Measurements from ENCODE around the gene SCGN. TPM values are rescaled to one million over a fixed set of nuclear protein-coding genes. Genes with fewer than 3 reads are reported as not detected.

SCGN gene
- total RNA-seq, 1 experiment from 2014 or later = not detected

GRCh38 chr6:25661129-25661779, 9.2 kb downstream of the SCGN start:
- Histone ChIP-seq H2AFZ (ENCODE audit: low read length) (no peak overlapping the region), H3K27ac (ENCODE audit: low read length) (no peak overlapping the region), H3K9ac (ENCODE audit: low read length) (no peak overlapping the region), H3K27me3 (ENCODE audit: low read length) (no peaks in the 10 kb centered on the region), H3K9me2 (replicated peaks; ENCODE audit: insufficient read depth, low read length) (no peaks in the 10 kb centered on the region), H3K79me2 (ENCODE audit: low read length) (no peaks in the 10 kb centered on the region), H3K36me3 (ENCODE audit: insufficient read depth, low read length) (no peaks in the 10 kb centered on the region), H3K4me2 (ENCODE audit: low read depth, low read length, poor library complexity, severe bottlenecking) (no peak overlapping the region), H3K4me3 (ENCODE audit: low read length) (no peak overlapping the region), H4K20me1 (ENCODE audit: insufficient read depth, low read depth, low read length) (no peaks in the 10 kb centered on the region), H3K4me1 (ENCODE audit: low read length) (no peaks in the 10 kb centered on the region), H3K9me3 (ENCODE audit: low read length) (no peaks in the 10 kb centered on the region)
- DNase-seq = no peak

GRCh38 chr6:25665455-25665854, 13.4 kb downstream of the SCGN start:
- Histone ChIP-seq H3K9me3 (ENCODE audit: low read length) (no peaks in the 10 kb centered on the region), H3K4me3 (ENCODE audit: low read length) (no peak overlapping the region), H3K36me3 (ENCODE audit: insufficient read depth, low read length) (no peaks in the 10 kb centered on the region), H3K9me2 (replicated peaks; ENCODE audit: insufficient read depth, low read length) (no peaks in the 10 kb centered on the region), H4K20me1 (ENCODE audit: insufficient read depth, low read depth, low read length) (no peaks in the 10 kb centered on the region), H2AFZ (ENCODE audit: low read length) (no peak overlapping the region), H3K4me1 (ENCODE audit: low read length) (no peaks in the 10 kb centered on the region), H3K79me2 (ENCODE audit: low read length) (no peaks in the 10 kb centered on the region), H3K4me2 (ENCODE audit: low read depth, low read length, poor library complexity, severe bottlenecking) (no peak overlapping the region), H3K27ac (ENCODE audit: low read length) (no peak overlapping the region), H3K9ac (ENCODE audit: low read length) (no peak overlapping the region), H3K27me3 (ENCODE audit: low read length) (no peaks in the 10 kb centered on the region)
- DNase-seq = no peak

DNA sequence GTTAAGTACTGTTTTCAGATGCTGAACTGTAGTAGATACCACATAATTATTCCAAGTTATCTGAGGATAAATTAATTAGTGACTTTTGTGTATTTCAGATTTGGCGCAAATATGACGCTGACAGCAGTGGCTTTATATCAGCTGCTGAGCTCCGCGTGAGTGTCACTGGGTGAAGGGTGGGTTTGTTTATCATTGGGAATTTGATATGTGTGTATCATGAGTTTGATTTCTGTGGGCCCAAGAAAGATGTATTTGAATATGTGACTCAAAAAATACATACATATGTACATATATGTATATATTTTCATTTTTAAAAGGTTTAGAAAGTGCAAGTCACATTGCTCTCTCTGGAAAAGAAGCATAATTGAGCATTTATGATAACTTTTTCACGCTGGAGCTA, 17.4 kb downstream of the SCGN start:
- H4K20me1 ChIP-seq (ENCODE audit: insufficient read depth, low read depth, low read length) = no peaks in the 10 kb centered on the region
- no peaks in the 10 kb centered on the region for H3K27me3 ChIP-seq (ENCODE audit: low read length)
- H3K9ac ChIP-seq (ENCODE audit: low read length) = no peak overlapping the region
- no peak for DNase-seq
- H3K27ac ChIP-seq (ENCODE audit: low read length) = no peak overlapping the region
- H3K36me3 ChIP-seq (ENCODE audit: insufficient read depth, low read length) = no peaks in the 10 kb centered on the region
- H3K79me2 ChIP-seq (ENCODE audit: low read length) = no peaks in the 10 kb centered on the region
- no peak overlapping the region for H2AFZ ChIP-seq (ENCODE audit: low read length)
- H3K9me3 ChIP-seq (ENCODE audit: low read length) = no peaks in the 10 kb centered on the region
- H3K4me3 ChIP-seq (ENCODE audit: low read length) = no peak overlapping the region
- no peaks in the 10 kb centered on the region for H3K9me2 ChIP-seq (replicated peaks; ENCODE audit: insufficient read depth, low read length)
- no peaks in the 10 kb centered on the region for H3K4me1 ChIP-seq (ENCODE audit: low read length)
- no peak overlapping the region for H3K4me2 ChIP-seq (ENCODE audit: low read depth, low read length, poor library complexity, severe bottlenecking)

DNA sequence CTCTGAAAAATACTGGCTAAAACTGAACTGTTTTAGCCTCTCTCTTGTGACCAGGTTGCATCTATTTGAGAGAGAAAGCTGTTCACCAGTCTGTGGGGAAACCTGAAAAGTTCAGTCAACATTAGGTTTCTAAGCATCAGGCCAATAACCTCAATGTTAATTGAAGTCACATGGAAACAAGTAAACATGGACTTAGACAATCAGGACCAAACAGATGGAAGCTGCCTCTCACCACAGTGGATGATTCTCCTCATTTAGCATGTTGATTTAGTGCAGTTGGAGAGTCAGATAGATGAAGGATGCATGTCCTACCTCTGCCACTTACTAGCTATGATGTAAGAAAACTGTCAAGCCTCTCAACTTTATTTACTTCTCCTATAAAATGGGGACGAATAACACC, 18.2 kb downstream of the SCGN start:
- H3K79me2 ChIP-seq (ENCODE audit: low read length) = no peaks in the 10 kb centered on the region
- no peaks in the 10 kb centered on the region for H3K9me2 ChIP-seq (replicated peaks; ENCODE audit: insufficient read depth, low read length)
- H3K4me3 ChIP-seq (ENCODE audit: low read length) = no peak overlapping the region
- no peaks in the 10 kb centered on the region for H4K20me1 ChIP-seq (ENCODE audit: insufficient read depth, low read depth, low read length)
- no peak overlapping the region for H2AFZ ChIP-seq (ENCODE audit: low read length)
- no peaks in the 10 kb centered on the region for H3K9me3 ChIP-seq (ENCODE audit: low read length)
- no peaks in the 10 kb centered on the region for H3K4me1 ChIP-seq (ENCODE audit: low read length)
- no peak for DNase-seq
- no peak overlapping the region for H3K9ac ChIP-seq (ENCODE audit: low read length)
- H3K4me2 ChIP-seq (ENCODE audit: low read depth, low read length, poor library complexity, severe bottlenecking) = no peak overlapping the region
- no peaks in the 10 kb centered on the region for H3K36me3 ChIP-seq (ENCODE audit: insufficient read depth, low read length)
- H3K27me3 ChIP-seq (ENCODE audit: low read length) = no peaks in the 10 kb centered on the region
- H3K27ac ChIP-seq (ENCODE audit: low read length) = no peak overlapping the region

DNA sequence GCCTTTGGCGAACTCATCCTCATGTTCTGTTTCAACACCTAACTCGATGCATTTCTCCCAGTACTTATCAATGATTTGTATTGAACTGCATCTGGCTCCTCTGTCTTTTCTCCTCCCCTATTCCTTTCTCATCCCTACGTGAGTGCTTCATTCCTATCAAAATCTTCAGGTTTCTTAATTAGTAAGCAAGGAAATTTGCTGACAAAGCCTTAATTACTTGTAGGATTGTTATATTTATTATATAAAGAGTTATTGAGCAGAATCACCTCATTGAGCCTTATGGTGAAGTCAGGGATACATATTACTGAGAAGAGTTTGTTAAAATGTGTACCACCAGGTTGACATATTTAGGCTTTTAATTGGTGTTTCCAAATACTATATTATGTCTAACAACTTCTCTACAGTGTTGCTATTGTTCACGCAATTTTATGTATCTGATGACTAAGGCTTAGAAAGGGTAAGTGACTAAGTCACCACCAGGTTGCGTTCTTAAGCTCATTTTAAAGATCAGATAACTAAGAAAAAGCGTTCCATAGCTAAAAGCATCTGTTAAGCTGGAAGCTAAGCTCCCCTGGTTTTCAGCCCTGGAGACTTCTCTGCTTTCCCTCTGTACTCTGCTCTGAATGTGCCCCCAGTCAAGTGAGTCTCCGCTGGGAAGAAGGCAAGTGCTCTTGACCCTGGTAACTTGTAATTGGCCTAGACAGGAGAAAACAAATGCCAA, 18.9 kb downstream of the SCGN start:
- Histone ChIP-seq H3K9me2 (replicated peaks; ENCODE audit: insufficient read depth, low read length) (no peaks in the 10 kb centered on the region), H3K4me2 (ENCODE audit: low read depth, low read length, poor library complexity, severe bottlenecking) (no peak overlapping the region), H3K36me3 (ENCODE audit: insufficient read depth, low read length) (no peaks in the 10 kb centered on the region)

GRCh38 chr6:25671652-25672051, 19.6 kb downstream of the SCGN start:
- Histone ChIP-seq H3K9ac (ENCODE audit: low read length) (no peak overlapping the region), H3K27me3 (ENCODE audit: low read length) (no peaks in the 10 kb centered on the region), H3K9me3 (ENCODE audit: low read length) (no peaks in the 10 kb centered on the region), H3K27ac (ENCODE audit: low read length) (no peak overlapping the region), H3K4me2 (ENCODE audit: low read depth, low read length, poor library complexity, severe bottlenecking) (no peak overlapping the region), H3K36me3 (ENCODE audit: insufficient read depth, low read length) (no peaks in the 10 kb centered on the region), H2AFZ (ENCODE audit: low read length) (no peak overlapping the region), H3K79me2 (ENCODE audit: low read length) (no peaks in the 10 kb centered on the region), H3K4me1 (ENCODE audit: low read length) (no peaks in the 10 kb centered on the region), H4K20me1 (ENCODE audit: insufficient read depth, low read depth, low read length) (no peaks in the 10 kb centered on the region), H3K9me2 (replicated peaks; ENCODE audit: insufficient read depth, low read length) (no peaks in the 10 kb centered on the region), H3K4me3 (ENCODE audit: low read length) (no peak overlapping the region)
- DNase-seq = no peak

More for the DNA sequence above, 18.9 kb downstream of the SCGN start:
- no peaks in the 10 kb centered on the region for H3K4me1 ChIP-seq (ENCODE audit: low read length)
- no peaks in the 10 kb centered on the region for H3K79me2 ChIP-seq (ENCODE audit: low read length)
- no peak overlapping the region for H3K4me3 ChIP-seq (ENCODE audit: low read length)
- no peaks in the 10 kb centered on the region for H3K9me3 ChIP-seq (ENCODE audit: low read length)
- no peaks in the 10 kb centered on the region for H4K20me1 ChIP-seq (ENCODE audit: insufficient read depth, low read depth, low read length)
- H3K9ac ChIP-seq (ENCODE audit: low read length) = no peak overlapping the region
- H3K27me3 ChIP-seq (ENCODE audit: low read length) = no peaks in the 10 kb centered on the region
- no peak overlapping the region for H2AFZ ChIP-seq (ENCODE audit: low read length)
- no peak overlapping the region for H3K27ac ChIP-seq (ENCODE audit: low read length)
- no peak for DNase-seq

DNA sequence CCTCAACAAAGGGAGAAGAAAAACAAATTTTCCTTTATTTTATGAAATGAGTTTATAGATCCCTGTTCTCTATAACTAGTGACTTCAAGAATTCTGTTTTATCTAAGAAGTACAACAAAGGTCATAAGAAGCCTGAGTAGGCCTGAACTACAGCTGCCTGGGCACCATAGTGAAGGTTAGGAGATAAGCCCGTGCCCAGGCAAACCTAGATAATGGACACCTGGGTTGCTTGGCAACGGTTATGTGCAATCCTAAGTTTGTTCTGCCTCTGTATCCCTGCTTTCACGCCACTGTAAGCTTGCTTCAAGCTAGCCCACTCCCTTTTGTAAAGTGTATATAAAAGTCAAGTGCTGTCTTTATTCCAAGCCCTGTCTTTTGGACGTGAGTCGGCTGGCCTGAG, 23.2 kb downstream of the SCGN start:
- no peak overlapping the region for H3K27ac ChIP-seq (ENCODE audit: low read length)
- no peaks in the 10 kb centered on the region for H3K9me3 ChIP-seq (ENCODE audit: low read length)
- H3K36me3 ChIP-seq (ENCODE audit: insufficient read depth, low read length) = no peaks in the 10 kb centered on the region
- no peak overlapping the region for H3K4me2 ChIP-seq (ENCODE audit: low read depth, low read length, poor library complexity, severe bottlenecking)
- H3K9me2 ChIP-seq (replicated peaks; ENCODE audit: insufficient read depth, low read length) = no peaks in the 10 kb centered on the region
- H4K20me1 ChIP-seq (ENCODE audit: insufficient read depth, low read depth, low read length) = no peaks in the 10 kb centered on the region
- no peak overlapping the region for H3K9ac ChIP-seq (ENCODE audit: low read length)
- no peaks in the 10 kb centered on the region for H3K79me2 ChIP-seq (ENCODE audit: low read length)
- DNase-seq = no peak
- H2AFZ ChIP-seq (ENCODE audit: low read length) = no peak overlapping the region
- H3K4me3 ChIP-seq (ENCODE audit: low read length) = no peak overlapping the region
- H3K4me1 ChIP-seq (ENCODE audit: low read length) = no peaks in the 10 kb centered on the region
- H3K27me3 ChIP-seq (ENCODE audit: low read length) = no peaks in the 10 kb centered on the region

DNA sequence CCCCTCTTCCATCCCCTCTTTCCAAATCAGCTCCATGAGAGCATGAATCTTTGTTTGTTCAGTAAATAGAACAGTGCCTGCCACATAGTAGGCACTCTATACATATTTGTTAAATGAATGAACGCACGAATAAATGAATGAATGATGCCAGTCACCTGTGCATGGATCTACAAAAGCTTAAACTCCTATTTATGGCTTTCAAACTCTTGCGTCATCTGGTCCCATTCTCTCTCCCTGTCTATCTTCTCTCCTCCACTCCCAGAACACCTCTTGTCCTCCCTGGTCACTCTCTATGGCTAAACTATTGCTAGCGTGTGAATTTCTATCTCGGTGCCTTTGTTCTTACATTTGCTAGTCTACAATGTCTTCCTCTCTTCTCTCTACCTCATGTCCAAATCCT, 24.8 kb downstream of the SCGN start:
- Histone ChIP-seq H3K79me2 (ENCODE audit: low read length) (no peaks in the 10 kb centered on the region), H3K9ac (ENCODE audit: low read length) (no peak overlapping the region), H3K4me1 (ENCODE audit: low read length) (no peaks in the 10 kb centered on the region), H3K27ac (ENCODE audit: low read length) (no peak overlapping the region), H3K4me3 (ENCODE audit: low read length) (no peak overlapping the region), H3K4me2 (ENCODE audit: low read depth, low read length, poor library complexity, severe bottlenecking) (no peak overlapping the region), H3K27me3 (ENCODE audit: low read length) (no peaks in the 10 kb centered on the region), H3K36me3 (ENCODE audit: insufficient read depth, low read length) (no peaks in the 10 kb centered on the region), H2AFZ (ENCODE audit: low read length) (no peak overlapping the region), H3K9me3 (ENCODE audit: low read length) (no peaks in the 10 kb centered on the region), H4K20me1 (ENCODE audit: insufficient read depth, low read depth, low read length) (no peaks in the 10 kb centered on the region), H3K9me2 (replicated peaks; ENCODE audit: insufficient read depth, low read length) (no peaks in the 10 kb centered on the region)
- DNase-seq = no peak

Data from Karpas-422 (cell line).